HepG2 (cell line): ENCODE results near the gene PCP4L1. TPM values are rescaled to one million over a fixed set of nuclear protein-coding genes. Genes with fewer than 3 reads are reported as not detected.

ENCODE experiments used
- ASH2L ChIP-seq: fragments of 300-600, 200-600 bp; sonication (generic); IDR thresholded peaks from 2 replicates; pipeline ENCODE4 v1.7.0; 2017; ENCODE audit warnings: low read depth, mild to moderate bottlenecking, moderate library complexity, mixed read lengths, low read length; ENCODE audit not compliant: insufficient read length
- ATRX ChIP-seq: sonication (generic); formaldehyde crosslinking; IDR thresholded peaks from 2 replicates; pipeline ENCODE4 v1.4.0; 2020; ENCODE audit warnings: missing genetic modification reagents, borderline replicate concordance
- CREB1 ChIP-seq, 2 experiments: fragments of 450-650 bp in 1 of 2; IDR thresholded peaks; 2 replicates each; pipeline ENCODE4 v1.6.1; 2016 to 2017; ENCODE audit warnings: control low read depth in 1 of 2, mild to moderate bottlenecking in 1 of 2, missing compliant biosample characterization in 1 of 2, missing genetic modification characterization in 1 of 2
- HNF1A ChIP-seq, 2 experiments: sonication (generic) in 1 of 2; formaldehyde crosslinking in 1 of 2; IDR thresholded peaks; 2 replicates each; pipeline versions ENCODE4 v1.4.0 to v1.6.1; 2016 to 2020; ENCODE audit warnings: borderline replicate concordance in 1 of 2, low read depth in 1 of 2, mild to moderate bottlenecking in 1 of 2, missing genetic modification reagents in 1 of 2
- KDM1A ChIP-seq: IDR thresholded peaks from 2 replicates; pipeline ENCODE4 v1.6.1; 2016; ENCODE audit warnings: missing compliant biosample characterization
- NFYC ChIP-seq: IDR thresholded peaks from 2 replicates; pipeline ENCODE4 v1.6.1; 2016; ENCODE audit warnings: missing genetic modification reagents, missing compliant biosample characterization
- PAXIP1 ChIP-seq: sonication (generic); formaldehyde crosslinking; conservative IDR thresholded peaks from 2 replicates; pipeline ENCODE4 v1.4.0; 2020; ENCODE audit warnings: mild to moderate bottlenecking, missing genetic modification reagents, moderate library complexity
- RARA ChIP-seq: IDR thresholded peaks from 2 replicates; pipeline ENCODE4 v1.6.1; 2016; ENCODE audit warnings: missing genetic modification reagents, missing compliant biosample characterization
- RFXAP ChIP-seq: sonication (generic); formaldehyde crosslinking; IDR thresholded peaks from 2 replicates; pipeline ENCODE4 v1.4.0; 2020; ENCODE audit warnings: missing genetic modification reagents, borderline replicate concordance
- UBTF ChIP-seq: sonication (generic); formaldehyde crosslinking; IDR thresholded peaks from 2 replicates; pipeline ENCODE4 v1.4.0; 2020; ENCODE audit warnings: mild to moderate bottlenecking, missing genetic modification reagents
- ZNF232 ChIP-seq: sonication (generic); formaldehyde crosslinking; IDR thresholded peaks from 2 replicates; pipeline ENCODE4 v1.4.0; 2020; ENCODE audit warnings: missing genetic modification reagents, borderline replicate concordance
- ZNF335 ChIP-seq: sonication (generic); formaldehyde crosslinking; IDR thresholded peaks from 2 replicates; pipeline ENCODE4 v1.4.0; 2020; ENCODE audit warnings: missing genetic modification reagents
- ZNF446 ChIP-seq: sonication (generic); formaldehyde crosslinking; IDR thresholded peaks from 2 replicates; pipeline ENCODE4 v1.5.0; 2020; ENCODE audit warnings: mild to moderate bottlenecking, missing genetic modification reagents
- ZNF704 ChIP-seq: sonication (generic); formaldehyde crosslinking; IDR thresholded peaks from 2 replicates; pipeline ENCODE4 v1.8.1; 2023; ENCODE audit warnings: mild to moderate bottlenecking, inconsistent platforms, moderate library complexity, missing genetic modification reagents, borderline replicate concordance
- ZNF792 ChIP-seq: IDR thresholded peaks from 2 replicates; pipeline ENCODE4 v1.6.1; 2016
- ZNF891 ChIP-seq: sonication (generic); formaldehyde crosslinking; IDR thresholded peaks from 2 replicates; pipeline ENCODE4 v1.5.0; 2020; ENCODE audit warnings: mild to moderate bottlenecking, missing genetic modification reagents
- polyA plus RNA-seq, 8 experiments: library from polyadenylated mRNA; depleted of rRNA in 3 of 8; stranded (reverse) in 7 of 8; unstranded in 1 of 8; fragments of >200 nt; fragmentation: Illumina TruSeq in 4 of 8; extraction: Trizol in 4 of 8; gene quantifications; 2 replicates each; pipeline versions ENCODE4 v1.2.1 to v1.2.3, GENCODE V29; 2011 to 2016; ENCODE audit warnings: low read depth in 4 of 8, missing spikeins in 1 of 8, mixed read lengths in 1 of 8; ENCODE audit not compliant: insufficient read depth in 1 of 8
- total RNA-seq, 5 experiments: library from RNA; depleted of rRNA; stranded (reverse); fragments of >200 nt; fragmentation: Illumina TruSeq; extraction: Trizol; gene quantifications; 2 replicates each; pipeline ENCODE4 v1.2.3, GENCODE V29; 2016; ENCODE audit warnings: low read depth in 1 of 5

The PCP4L1 gene
- total and polyA plus RNA-seq, 2 of the 13 experiments (the other 11 are each of a cell fraction or from before 2014, with no cell fraction given) = 0.28 TPM; not detected in 1

GRCh38 chr1:161225534-161226319, 32.8 kb upstream of the PCP4L1 start, which contains the start of gene TOMM40L (continued):
- TF ChIP-seq HNF1A (IDR thresholded peaks at IDR 0.05; ENCODE audit: low read depth) (no peak), HNF1A (CRISPR knock-in tag; IDR thresholded peaks at IDR 0.05; ENCODE audit: borderline replicate concordance) (no peak), ZNF704 (peak; percentile 49; the same call in 1 of the 2 replicates), CREB1 (IDR thresholded peaks at IDR 0.05) (peak; percentile 58; the same call in 1 of the 2 replicates), CREB1 (CRISPR knock-in tag; IDR thresholded peaks at IDR 0.05) (peak; percentile 74), UBTF (peak; percentile 58), ZNF335 (CRISPR knock-in tag) (peak; percentile 95), KDM1A (no peak), ZNF446 (CRISPR knock-in tag) (no peak), ASH2L (peak; percentile 17), PAXIP1 (CRISPR knock-in tag) (peak; percentile 48; the same call in 1 of the 2 replicates), ATRX (CRISPR knock-in tag) (no peak), ZNF891 (CRISPR knock-in tag) (no peak; the same call in 1 of the 2 replicates), RARA (CRISPR knock-in tag) (peak; percentile 36; the same call in 1 of the 2 replicates), NFYC (CRISPR knock-in tag) (peak; percentile 93), RFXAP (CRISPR knock-in tag) (peak; percentile 36; the same call in 1 of the 2 replicates), ZNF232 (CRISPR knock-in tag) (0 out of 2 replicates have a peak, but pooled peaks have one; percentile 40), ZNF792 (CRISPR knock-in tag) (peak; percentile 46)
